Ovary (tissue), 9 donors: ENCODE data around the gene CSRP1. TPM values are rescaled to one million over a fixed set of nuclear protein-coding genes. Genes with fewer than 3 reads are reported as not detected.
"Not testable (repeated sequence)": the region's sequence is repeated elsewhere in the genome, so short reads cannot be mapped to it uniquely, and the experiment has no call there.

ENCODE experiments used
- DNase-seq, 5 donors: peaks; one replicate each; pipeline ENCODE4 v3.0.0-alpha.2; 2019 to 2020
- H3K27ac ChIP-seq, 2 donors: fragments of 200-600 bp; one replicate each; pipeline versions ENCODE4 v1.5.1 to v1.8.0; 2019 to 2022
- H3K27me3 ChIP-seq: fragments of 200-600 bp; one replicate; pipeline ENCODE4 v1.8.0; 2022
- H3K36me3 ChIP-seq: fragments of 200-600 bp; sonication (generic); one replicate; pipeline ENCODE4 v1.5.1; 2019
- H3K4me1 ChIP-seq: one replicate; pipeline ENCODE4 v1.8.1; 2013; ENCODE audit warnings: mild to moderate bottlenecking, moderate library complexity; ENCODE audit not compliant: insufficient read depth
- H3K4me3 ChIP-seq: fragments of 200-600 bp; sonication (generic); one replicate; pipeline ENCODE4 v1.5.1; 2017
- H3K9me3 ChIP-seq, 2 donors: fragments of 200-600 bp in 1 of 2; sonication (generic) in 1 of 2; one replicate each; pipeline versions ENCODE4 v1.5.1 to v1.8.1; 2013 to 2019; ENCODE audit warnings: mild to moderate bottlenecking in 1 of 2, moderate library complexity in 1 of 2
- EP300 ChIP-seq: sonication (generic); formaldehyde crosslinking; IDR thresholded peaks from one replicate; pipeline ENCODE4 v1.6.1; 2017; ENCODE audit warnings: antibody characterized with exemption
- POLR2A ChIP-seq: fragments of 450-650 bp; IDR thresholded peaks from one replicate; pipeline ENCODE4 v1.6.1; 2017; ENCODE audit warnings: antibody characterized with exemption, mild to moderate bottlenecking, moderate library complexity
- WGBS, 3 donors: extraction: QIAGEN DNeasy Blood & Tissue Kit in 1 of 3; methylation state at CpG; one replicate each; pipeline versions ENCODE4 v1.1.5 to v1.1.7; 2013 to 2017; 5-methylcytosine and 5-hydroxymethylcytosine counted together
- intact Hi-C, 4 donors: fragments of 100-400 bp; cut with DNase I; formaldehyde crosslinking; loops; one replicate each; pipeline versions ENCODE4 v1.11.0 to v1.15.1; 2022 to 2023
- polyA plus RNA-seq, 2 donors: library from polyadenylated mRNA; stranded (reverse); fragments of 200-250 nt in 1 of 2; fragments of 350-450 nt in 1 of 2; fragmentation: Illumina TruSeq in 1 of 2; extraction: RNeasy Lipid Tissue Mini Kit (QIAGEN cat#74804) in 1 of 2; gene quantifications; one replicate each; pipeline ENCODE4 v1.2.3, GENCODE V29; 2013 to 2014
- total RNA-seq, 7 donors: library from RNA; depleted of rRNA in 2 of 7; stranded (reverse); fragments of >200 nt in 2 of 7; fragmentation: NEBNext Ultra II Directional in 3 of 7; extraction: Animal tissue kit (Norgen Biotek cat#: 25700) in 3 of 7; gene quantifications; one replicate each; pipeline versions ENCODE4 v1.1.0 to v1.2.4, GENCODE V29; 2016 to 2023
- TF ChIP-seq, protein P1 (sequence below), 3 donors: fragments of 450-650 bp in 2 of 3; fragments of 200-600 bp in 1 of 3; IDR thresholded peaks; one replicate each; pipeline versions ENCODE4 v1.5.1 to v1.8.0; 2016 to 2022; ENCODE audit warnings: antibody characterized with exemption in 3 of 3, mild to moderate bottlenecking in 1 of 3
- donor health status: DM: no; HTN: no; CAD: no; lungs with moderate emphysema.
- donor health status: DM: no; HTN: no; CAD: no.
- donor health status: Bipolar disorder and iron deficiency.
- donor health status: DM: yes; HTN: yes; CAD: no.
- donor health status: DM: no; HTN: no; CAD: no.
- donor health status: DM: yes; HTN: yes; CAD: no.

CSRP1 gene
- total and polyA plus RNA-seq, 9 donors, result 205 to 783 (median 274) TPM

DNA sequence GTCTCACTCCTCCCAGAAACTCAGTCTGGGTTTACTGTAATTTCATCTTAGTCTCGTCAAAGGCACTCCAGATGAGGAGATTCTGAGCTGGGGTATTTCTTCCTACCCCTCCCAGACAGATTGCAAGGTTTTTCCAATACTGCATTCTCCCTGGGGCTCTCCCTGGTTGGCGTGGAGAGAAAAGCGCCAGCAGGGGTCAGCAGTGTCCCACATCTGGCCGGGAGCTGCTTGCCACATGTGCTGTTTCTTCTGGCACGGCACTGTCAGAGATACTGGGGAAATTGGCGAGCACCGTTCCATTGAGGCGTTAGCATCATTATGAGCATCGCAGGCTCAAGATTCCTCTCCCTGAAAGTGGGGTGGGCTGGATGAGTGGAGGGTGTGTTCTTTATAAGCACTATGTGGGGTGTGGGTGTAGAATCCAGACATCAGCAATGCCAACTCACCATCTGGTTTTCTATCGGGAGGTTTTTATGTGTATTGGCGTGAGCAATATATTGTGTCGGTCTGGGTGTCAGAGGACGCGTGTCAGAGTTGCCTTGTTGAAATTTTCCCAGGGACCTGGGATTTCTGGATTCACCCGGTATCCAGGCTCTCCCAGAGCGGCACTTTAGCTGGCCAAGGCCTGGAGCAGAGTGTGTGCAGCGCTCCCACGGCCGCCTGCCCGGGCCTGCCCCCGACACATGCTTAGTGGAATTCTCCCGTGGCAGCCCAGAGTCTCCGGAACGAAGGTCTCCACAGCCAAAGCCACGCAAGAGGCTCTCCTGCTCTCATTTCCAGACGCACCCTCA lies 24.0 kb upstream of the CSRP1 start:
- WGBS, 3 donors, result 28 to 34% (median 32%) methylated on average over 26 of the region's 26 CpGs
- H3K4me1 ChIP-seq, result no peaks in the 10 kb centered on the region
- no peaks in the 10 kb centered on the region for H3K9me3 ChIP-seq
- H3K27ac ChIP-seq, result no peak overlapping the region
- DNase-seq, result peak; percentile 72 to 88 (median 83)
- intact Hi-C loops, result loop anchor here in 1 of 4 donors (10.0 kb wide), 1 partner anchor 264 kb away; no protein-coding TSS in a partner anchor
- no peak for TF ChIP-seq EP300
- TF ChIP-seq, protein P1, sequence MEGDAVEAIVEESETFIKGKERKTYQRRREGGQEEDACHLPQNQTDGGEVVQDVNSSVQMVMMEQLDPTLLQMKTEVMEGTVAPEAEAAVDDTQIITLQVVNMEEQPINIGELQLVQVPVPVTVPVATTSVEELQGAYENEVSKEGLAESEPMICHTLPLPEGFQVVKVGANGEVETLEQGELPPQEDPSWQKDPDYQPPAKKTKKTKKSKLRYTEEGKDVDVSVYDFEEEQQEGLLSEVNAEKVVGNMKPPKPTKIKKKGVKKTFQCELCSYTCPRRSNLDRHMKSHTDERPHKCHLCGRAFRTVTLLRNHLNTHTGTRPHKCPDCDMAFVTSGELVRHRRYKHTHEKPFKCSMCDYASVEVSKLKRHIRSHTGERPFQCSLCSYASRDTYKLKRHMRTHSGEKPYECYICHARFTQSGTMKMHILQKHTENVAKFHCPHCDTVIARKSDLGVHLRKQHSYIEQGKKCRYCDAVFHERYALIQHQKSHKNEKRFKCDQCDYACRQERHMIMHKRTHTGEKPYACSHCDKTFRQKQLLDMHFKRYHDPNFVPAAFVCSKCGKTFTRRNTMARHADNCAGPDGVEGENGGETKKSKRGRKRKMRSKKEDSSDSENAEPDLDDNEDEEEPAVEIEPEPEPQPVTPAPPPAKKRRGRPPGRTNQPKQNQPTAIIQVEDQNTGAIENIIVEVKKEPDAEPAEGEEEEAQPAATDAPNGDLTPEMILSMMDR (IDR thresholded peaks at IDR 0.05), result peak; percentile 46 to 70 (median 68)
- H3K27me3 ChIP-seq, result no peaks in the 10 kb centered on the region
- H3K4me3 ChIP-seq, result no peak overlapping the region
- H3K36me3 ChIP-seq, result no peaks in the 10 kb centered on the region

DNA sequence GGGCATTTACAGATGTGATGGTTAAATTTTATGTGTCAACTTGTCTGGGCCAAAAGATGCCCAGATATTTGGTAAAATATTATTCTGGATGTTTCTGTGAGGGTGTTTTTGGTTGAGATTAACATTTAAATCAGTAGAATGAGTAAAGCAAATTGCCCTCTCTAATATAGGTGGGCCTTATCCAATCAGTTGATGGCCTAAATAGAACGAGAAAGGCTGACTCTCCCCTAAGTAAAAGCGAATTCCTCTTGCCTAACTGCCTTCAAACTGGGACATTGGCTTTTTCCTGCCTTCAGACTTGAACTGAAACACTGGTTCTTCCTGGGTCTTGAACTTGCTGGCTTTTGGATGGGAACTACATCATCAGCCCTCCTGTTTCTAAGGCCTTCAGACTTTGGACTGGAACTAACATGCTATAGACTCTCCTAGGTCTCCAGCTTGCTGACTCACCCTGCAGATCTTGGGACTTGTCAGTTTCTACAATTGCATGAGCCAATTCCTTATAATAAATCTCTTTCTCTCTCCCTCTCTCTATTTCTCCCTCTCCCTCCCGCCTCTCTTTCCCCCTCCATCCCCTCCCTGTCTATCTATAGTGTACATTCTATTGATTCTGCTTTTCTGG lies 21.8 kb upstream of the CSRP1 start:
- no peak overlapping the region for H3K27ac ChIP-seq
- H3K4me1 ChIP-seq, result no peaks in the 10 kb centered on the region
- intact Hi-C loops, result no loop called here
- H3K27me3 ChIP-seq, result no peaks in the 10 kb centered on the region
- WGBS, 3 donors, result 82 to 92% (median 86%) methylated on average over 3 of the region's 3 CpGs
- no peak overlapping the region for H3K4me3 ChIP-seq
- DNase-seq, result no peak
- H3K36me3 ChIP-seq, result no peaks in the 10 kb centered on the region
- TF ChIP-seq, protein P1 (IDR thresholded peaks at IDR 0.05), result no peak
- TF ChIP-seq EP300 (no peak), POLR2A (no peak)
- no peaks in the 10 kb centered on the region for H3K9me3 ChIP-seq

DNA sequence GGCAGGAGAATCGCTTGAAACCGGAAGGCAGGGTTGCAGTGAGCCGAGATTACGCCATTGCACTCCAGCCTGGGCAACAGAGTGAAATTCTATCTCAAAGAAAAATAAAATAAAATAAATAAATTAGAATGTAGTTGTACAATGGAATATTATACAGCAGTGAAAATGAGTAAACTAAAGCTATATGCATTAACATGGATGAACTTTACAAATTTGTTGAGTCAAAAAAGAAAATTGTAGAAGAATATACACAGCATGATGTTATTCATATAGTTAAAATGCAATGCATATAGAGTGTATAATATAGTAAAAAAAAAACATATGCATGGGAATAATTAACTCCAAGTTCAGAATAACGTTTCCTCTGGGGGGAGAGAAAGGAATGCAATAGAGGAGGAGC lies 21.0 kb upstream of the CSRP1 start:
- Histone ChIP-seq H3K27me3 (no peaks in the 10 kb centered on the region), H3K4me3 (no peak overlapping the region), H3K27ac (no peak overlapping the region), H3K9me3 (no peaks in the 10 kb centered on the region), H3K4me1 (no peaks in the 10 kb centered on the region), H3K36me3 (no peaks in the 10 kb centered on the region)
- TF ChIP-seq EP300 (no peak), POLR2A (no peak)
- TF ChIP-seq, protein P1 (IDR thresholded peaks at IDR 0.05), result no peak
- intact Hi-C loops, result no loop called here
- WGBS, 3 donors, result 86 to 88% (median 87%) methylated on average over 5 of the region's 5 CpGs
- DNase-seq, result no peak

DNA sequence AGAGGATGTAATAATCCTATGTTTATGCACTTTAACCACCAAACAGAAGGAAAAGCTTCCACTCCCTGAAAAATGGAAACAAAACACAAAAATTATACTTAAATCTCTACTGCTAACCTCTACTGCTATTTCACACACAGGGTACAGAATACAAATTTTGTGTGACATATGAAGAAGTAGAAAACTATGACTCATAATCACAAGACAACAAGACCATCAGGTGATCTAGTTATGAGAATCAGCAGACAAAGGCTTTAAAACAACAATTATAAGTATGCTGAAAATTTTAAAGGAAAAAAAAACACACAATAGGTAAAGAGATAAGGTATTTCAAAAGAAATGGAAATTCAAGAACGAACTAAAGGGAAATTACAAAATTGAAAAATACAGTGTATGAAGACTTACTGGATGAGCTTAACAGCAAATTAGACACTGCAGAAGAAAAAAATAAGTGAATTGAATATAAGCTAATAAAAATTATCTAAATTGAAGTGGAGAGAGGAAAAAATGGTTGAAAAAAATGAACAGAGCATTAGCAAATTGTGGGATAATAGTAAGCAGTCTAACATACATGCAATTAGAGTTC lies 18.4 kb upstream of the CSRP1 start:
- H3K4me3 ChIP-seq, result no peak overlapping the region
- no peaks in the 10 kb centered on the region for H3K27me3 ChIP-seq
- WGBS, 3 donors, result 95 to 100% (median 98%) methylated on average over 1 of the region's 1 CpG
- no peaks in the 10 kb centered on the region for H3K9me3 ChIP-seq
- intact Hi-C loops, result no loop called here
- no peaks in the 10 kb centered on the region for H3K4me1 ChIP-seq
- H3K27ac ChIP-seq, result no peak overlapping the region
- TF ChIP-seq, protein P1 (IDR thresholded peaks at IDR 0.05), result no peak
- no peak for TF ChIP-seq POLR2A
- no peak for TF ChIP-seq EP300
- no peak for DNase-seq
- no peaks in the 10 kb centered on the region for H3K36me3 ChIP-seq

DNA sequence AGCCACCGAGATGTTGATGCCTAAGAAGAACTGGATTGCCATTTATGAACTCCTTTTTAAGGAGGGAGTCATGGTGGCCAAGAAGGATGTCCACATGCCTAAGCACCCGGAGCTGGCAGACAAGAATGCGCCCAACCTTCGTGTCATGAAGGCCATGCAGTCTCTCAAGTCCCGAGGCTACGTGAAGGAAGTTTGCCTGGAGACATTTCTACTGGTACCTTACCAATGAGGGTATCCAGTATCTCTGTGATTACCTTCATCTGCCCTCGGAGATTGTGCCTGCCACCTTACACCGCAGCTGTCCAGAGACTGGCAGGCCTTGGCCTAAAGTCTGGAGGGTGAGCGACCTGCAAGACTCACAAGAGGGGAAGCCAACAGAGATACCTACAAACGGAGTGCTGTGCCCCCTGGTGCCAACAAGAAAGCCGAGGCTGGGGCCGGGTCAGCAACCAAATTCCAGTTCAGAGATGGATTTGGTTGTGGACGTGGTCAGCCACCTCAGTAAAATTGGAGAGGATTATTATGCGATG lies 13.2 kb upstream of the CSRP1 start:
- DNase-seq, H3K27me3 ChIP-seq, H3K4me3 ChIP-seq, H3K4me1 ChIP-seq, intact Hi-C loops, H3K27ac ChIP-seq, H3K9me3 ChIP-seq, H3K36me3 ChIP-seq: not testable (repeated sequence)
- 83 to 95% (median 84%) methylated on average over 14 of the region's 14 CpGs for WGBS, 3 donors
